Natural killer cell (primary cell): Measurements from ENCODE around the gene CSF1. TPM values are rescaled to one million over a fixed set of nuclear protein-coding genes. Genes with fewer than 3 reads are reported as not detected.
A peak's percentile ranks its signal among the peaks of the same experiment; 100 is the strongest.

Experiments used
- ATAC-seq, 3 donors: fragments of 150-1000 bp in 2 of 3; fragments of 200-7000 bp in 1 of 3; cut with Tn5 transposase; 1 replicate in 1 of 3; 2 replicates in 2 of 3; pipeline ENCODE4 v1.10.0; 2021; ENCODE audit warnings: mild to moderate bottlenecking in 2 of 3, moderate library complexity in 2 of 3
- DNase-seq, 2 donors: peaks; one replicate each; pipeline versions ENCODE4 v3.0.0 to v3.0.0-alpha.2; 2013 to 2021; ENCODE audit warnings: mixed read lengths in 1 of 2
- H3K27ac ChIP-seq: one replicate; pipeline ENCODE4 v1.5.1; 2013; ENCODE audit warnings: mild to moderate bottlenecking, low read length
- H3K27me3 ChIP-seq: one replicate; pipeline ENCODE4 v1.6.1; 2013; ENCODE audit warnings: low read length; ENCODE audit not compliant: control insufficient read depth, insufficient read depth
- H3K36me3 ChIP-seq: one replicate; pipeline ENCODE4 v1.6.1; 2013; ENCODE audit warnings: low read length; ENCODE audit not compliant: control insufficient read depth, insufficient read depth
- H3K4me1 ChIP-seq: one replicate; pipeline ENCODE4 v1.6.1; 2013; ENCODE audit warnings: low read length; ENCODE audit not compliant: control insufficient read depth, insufficient read depth
- H3K4me3 ChIP-seq: one replicate; pipeline ENCODE4 v1.5.1; 2013; ENCODE audit warnings: low read length
- H3K9me3 ChIP-seq: one replicate; pipeline ENCODE4 v1.6.1; 2013; ENCODE audit warnings: low read length; ENCODE audit not compliant: control insufficient read depth, insufficient read depth
- H3K27ac Mint-ChIP-seq, 2 donors: one replicate each; pipeline ENCODE4 v1.8.0; 2022; ENCODE audit warnings: mild to moderate bottlenecking in 2 of 2, mixed read lengths in 2 of 2, moderate library complexity in 1 of 2
- H3K27me3 Mint-ChIP-seq, 2 donors: one replicate each; pipeline ENCODE4 v1.8.0; 2022; ENCODE audit warnings: low read depth in 2 of 2, mixed read lengths in 2 of 2
- H3K36me3 Mint-ChIP-seq: one replicate; pipeline ENCODE4 v1.8.0; 2022; ENCODE audit warnings: mixed read lengths
- H3K4me1 Mint-ChIP-seq, 2 donors: one replicate each; pipeline ENCODE4 v1.8.0; 2022; ENCODE audit warnings: mixed read lengths in 2 of 2
- H3K4me3 Mint-ChIP-seq: one replicate; pipeline ENCODE4 v1.8.0; 2022; ENCODE audit warnings: mild to moderate bottlenecking, moderate library complexity, mixed read lengths
- H3K9me3 Mint-ChIP-seq, 2 donors: one replicate each; pipeline ENCODE4 v1.8.0; 2022; ENCODE audit warnings: mixed read lengths in 2 of 2
- WGBS: methylation state at CpG from one replicate; pipeline ENCODE4 v1.1.7; 2013; ENCODE audit warnings: missing lambda C conversion rate; ENCODE audit not compliant: insufficient coverage; 5-methylcytosine and 5-hydroxymethylcytosine counted together
- intact Hi-C: fragments of 100-400 bp; cut with micrococcal nuclease; formaldehyde crosslinking; loops from one replicate; pipeline ENCODE4 v1.14.2; 2022
- total RNA-seq, 4 donors: library from RNA; stranded (reverse); fragments of 120-200 nt in 1 of 4; gene quantifications; one replicate each; pipeline versions ENCODE4 v1.2.3 to v1.2.4, GENCODE V29; 2013 to 2022
- TF ChIP-seq, protein P1 (sequence below): fragments of 200-600 bp; IDR thresholded peaks from one replicate; pipeline ENCODE4 v1.8.0; 2022; ENCODE audit warnings: antibody characterized with exemption

Gene CSF1
- total RNA-seq, 3 donors from 2014 or later (not counting 1 experiment from before 2014, with no cell fraction given), result 2.1 to 57.9 (median 3.7) TPM

DNA sequence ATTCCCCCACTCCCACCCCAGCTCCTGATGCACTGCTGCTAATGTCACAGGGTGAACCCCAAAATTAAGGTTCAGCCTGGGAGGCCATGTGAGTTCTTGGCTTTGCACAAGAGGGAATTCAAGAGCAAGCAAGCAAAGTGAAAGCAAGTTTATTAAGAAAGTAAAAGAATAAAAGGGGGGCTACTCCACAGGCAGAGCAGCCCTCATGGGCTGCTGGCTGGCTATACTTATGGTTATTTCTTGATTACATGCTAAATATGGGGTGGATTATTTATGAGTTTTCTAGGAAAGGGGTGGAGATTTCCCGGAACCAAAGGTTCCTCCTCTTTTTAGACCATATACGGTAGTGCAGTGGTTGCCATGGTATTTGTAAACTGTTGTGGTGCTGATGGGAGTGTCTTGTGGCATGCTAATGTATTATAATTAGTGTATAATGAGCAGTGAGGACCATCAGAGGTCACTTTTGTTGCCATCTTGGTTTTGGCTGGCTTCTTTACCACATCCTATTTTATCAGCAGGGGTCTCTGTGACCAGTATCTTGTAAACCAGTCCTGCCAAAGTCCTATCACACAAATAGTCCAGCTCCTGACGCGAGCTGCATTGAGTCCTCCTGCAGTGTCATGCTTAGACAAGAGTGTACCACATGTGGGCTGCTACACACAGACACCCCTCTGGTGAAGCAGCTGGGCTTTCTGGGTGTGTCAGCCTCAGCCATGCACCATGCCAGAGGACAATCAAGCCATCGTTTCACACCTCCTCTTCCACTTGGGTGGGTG lies 46.4 kb upstream of the CSF1 start:
- Histone ChIP-seq H3K4me3 (no peak overlapping the region), H3K27me3 (no peaks in the 10 kb centered on the region), H3K36me3 (no peaks in the 10 kb centered on the region), H3K4me1 (no peaks in the 10 kb centered on the region), H3K27ac (no peak overlapping the region), H3K9me3 (no peaks in the 10 kb centered on the region)
- Mint-ChIP-seq H3K9me3 (no peaks in the 10 kb centered on the region), H3K27ac (no peak overlapping the region), H3K36me3 (no peaks in the 10 kb centered on the region), H3K4me3 (no peak overlapping the region), H3K4me1 (peaks cover 0 to 7% of the 10 kb centered on the region in 2 donors), H3K27me3 (peaks cover 10 to 13% of the 10 kb centered on the region in 2 donors)
- intact Hi-C loops, result no loop called here
- no peak for DNase-seq
- WGBS, result 76% methylated on average over 4 of the region's 5 CpGs
- ATAC-seq, result peak in 2 of 3 donors; percentile 51 to 92
- TF ChIP-seq, protein P1, sequence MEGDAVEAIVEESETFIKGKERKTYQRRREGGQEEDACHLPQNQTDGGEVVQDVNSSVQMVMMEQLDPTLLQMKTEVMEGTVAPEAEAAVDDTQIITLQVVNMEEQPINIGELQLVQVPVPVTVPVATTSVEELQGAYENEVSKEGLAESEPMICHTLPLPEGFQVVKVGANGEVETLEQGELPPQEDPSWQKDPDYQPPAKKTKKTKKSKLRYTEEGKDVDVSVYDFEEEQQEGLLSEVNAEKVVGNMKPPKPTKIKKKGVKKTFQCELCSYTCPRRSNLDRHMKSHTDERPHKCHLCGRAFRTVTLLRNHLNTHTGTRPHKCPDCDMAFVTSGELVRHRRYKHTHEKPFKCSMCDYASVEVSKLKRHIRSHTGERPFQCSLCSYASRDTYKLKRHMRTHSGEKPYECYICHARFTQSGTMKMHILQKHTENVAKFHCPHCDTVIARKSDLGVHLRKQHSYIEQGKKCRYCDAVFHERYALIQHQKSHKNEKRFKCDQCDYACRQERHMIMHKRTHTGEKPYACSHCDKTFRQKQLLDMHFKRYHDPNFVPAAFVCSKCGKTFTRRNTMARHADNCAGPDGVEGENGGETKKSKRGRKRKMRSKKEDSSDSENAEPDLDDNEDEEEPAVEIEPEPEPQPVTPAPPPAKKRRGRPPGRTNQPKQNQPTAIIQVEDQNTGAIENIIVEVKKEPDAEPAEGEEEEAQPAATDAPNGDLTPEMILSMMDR, result no peak

DNA sequence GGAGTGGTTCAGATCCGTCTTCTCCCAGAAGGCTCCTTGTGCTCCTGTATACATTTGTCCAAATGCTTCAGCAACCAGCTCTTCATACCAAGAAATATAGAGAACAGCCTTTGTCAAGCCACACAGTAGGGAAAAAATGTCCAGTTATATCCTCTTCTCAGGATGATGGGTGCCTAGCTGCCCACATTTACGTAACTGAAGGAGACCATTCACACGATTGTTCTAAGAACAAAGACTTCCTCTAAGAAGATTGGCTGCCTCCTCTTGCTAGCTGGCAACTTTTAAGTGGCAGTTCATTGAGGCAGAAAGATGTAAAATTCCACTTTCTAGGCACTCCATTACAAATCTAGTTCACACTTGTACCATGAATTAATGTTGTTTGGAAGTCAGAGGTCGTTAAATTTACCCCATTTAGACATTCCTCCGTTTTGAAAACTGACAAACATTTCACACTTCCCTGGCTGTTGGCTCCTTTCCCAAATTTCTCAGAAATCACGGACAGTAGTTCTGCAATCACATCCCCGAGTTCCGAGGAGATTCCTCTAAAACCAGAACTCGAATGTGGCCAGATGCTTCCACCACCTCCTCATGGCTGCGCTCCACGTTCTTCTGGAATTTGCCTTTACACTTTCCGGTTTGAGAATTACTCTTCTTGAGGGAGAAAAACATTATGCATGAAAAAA lies 45.6 kb upstream of the CSF1 start:
- intact Hi-C loops, result no loop called here
- no peak for DNase-seq
- Mint-ChIP-seq H3K36me3 (no peaks in the 10 kb centered on the region), H3K4me3 (no peak overlapping the region), H3K27me3 (peaks cover 5% of the 10 kb centered on the region in 2 donors), H3K4me1 (peaks cover 0 to 7% of the 10 kb centered on the region in 2 donors), H3K9me3 (no peaks in the 10 kb centered on the region), H3K27ac (no peak overlapping the region)
- Histone ChIP-seq H3K36me3 (no peaks in the 10 kb centered on the region), H3K9me3 (no peaks in the 10 kb centered on the region), H3K4me3 (no peak overlapping the region), H3K27me3 (no peaks in the 10 kb centered on the region), H3K4me1 (no peaks in the 10 kb centered on the region), H3K27ac (no peak overlapping the region)
- TF ChIP-seq, protein P1, result no peak
- no peak for ATAC-seq
- 91% methylated on average over 12 of the region's 12 CpGs for WGBS

DNA sequence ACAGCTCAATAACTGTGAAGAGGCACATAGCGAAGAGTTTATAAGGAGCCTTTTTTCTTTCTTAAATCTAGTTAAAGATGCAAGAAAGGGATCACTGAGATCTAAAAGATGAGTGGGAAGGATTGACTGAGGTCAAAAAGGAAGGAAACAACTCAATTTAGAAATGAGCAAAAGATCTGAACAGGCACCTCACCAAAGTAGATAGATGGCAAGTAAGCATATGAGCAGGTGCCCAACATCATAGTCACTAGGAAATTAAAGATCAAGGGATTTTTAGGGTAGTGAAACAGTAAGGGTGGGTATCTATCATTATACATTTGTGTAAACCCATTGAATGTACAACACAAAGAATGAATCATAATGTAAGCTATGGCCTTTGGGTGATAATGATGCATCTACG lies 44.6 kb upstream of the CSF1 start:
- peaks cover 0 to 7% of the 10 kb centered on the region in 2 donors for H3K4me1 Mint-ChIP-seq
- H3K36me3 Mint-ChIP-seq, result no peaks in the 10 kb centered on the region
- no peaks in the 10 kb centered on the region for H3K36me3 ChIP-seq
- H3K27ac Mint-ChIP-seq, result no peak overlapping the region
- no peak for DNase-seq
- no peaks in the 10 kb centered on the region for H3K27me3 ChIP-seq
- H3K4me3 ChIP-seq, result no peak overlapping the region
- H3K27me3 Mint-ChIP-seq, result peaks cover 0 to 2% of the 10 kb centered on the region in 2 donors
- intact Hi-C loops, result no loop called here
- H3K9me3 Mint-ChIP-seq, result no peaks in the 10 kb centered on the region
- 97% methylated on average over 2 of the region's 2 CpGs for WGBS
- TF ChIP-seq, protein P1, result no peak
- H3K4me1 ChIP-seq, result no peaks in the 10 kb centered on the region
- H3K9me3 ChIP-seq, result no peaks in the 10 kb centered on the region
- H3K4me3 Mint-ChIP-seq, result no peak overlapping the region
- no peak for ATAC-seq
- no peak overlapping the region for H3K27ac ChIP-seq
